K562 treated with DMSO at 1 percent for 24 hours (cell line): ENCODE measurements around the gene GHITM. TPM values are rescaled to one million over a fixed set of nuclear protein-coding genes. Genes with fewer than 3 reads are reported as not detected.

Experiments
- total RNA-seq: library from RNA; unstranded; fragments of 300-600 nt; gene quantifications from 2 replicates; pipeline ENCODE4 v1.2.3, GENCODE V29; 2022; ENCODE audit warnings: low read depth; ENCODE audit not compliant: insufficient read depth

GHITM gene, protein sequence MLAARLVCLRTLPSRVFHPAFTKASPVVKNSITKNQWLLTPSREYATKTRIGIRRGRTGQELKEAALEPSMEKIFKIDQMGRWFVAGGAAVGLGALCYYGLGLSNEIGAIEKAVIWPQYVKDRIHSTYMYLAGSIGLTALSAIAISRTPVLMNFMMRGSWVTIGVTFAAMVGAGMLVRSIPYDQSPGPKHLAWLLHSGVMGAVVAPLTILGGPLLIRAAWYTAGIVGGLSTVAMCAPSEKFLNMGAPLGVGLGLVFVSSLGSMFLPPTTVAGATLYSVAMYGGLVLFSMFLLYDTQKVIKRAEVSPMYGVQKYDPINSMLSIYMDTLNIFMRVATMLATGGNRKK
- 281 and 299 TPM in 2 replicates for total RNA-seq

DNA sequence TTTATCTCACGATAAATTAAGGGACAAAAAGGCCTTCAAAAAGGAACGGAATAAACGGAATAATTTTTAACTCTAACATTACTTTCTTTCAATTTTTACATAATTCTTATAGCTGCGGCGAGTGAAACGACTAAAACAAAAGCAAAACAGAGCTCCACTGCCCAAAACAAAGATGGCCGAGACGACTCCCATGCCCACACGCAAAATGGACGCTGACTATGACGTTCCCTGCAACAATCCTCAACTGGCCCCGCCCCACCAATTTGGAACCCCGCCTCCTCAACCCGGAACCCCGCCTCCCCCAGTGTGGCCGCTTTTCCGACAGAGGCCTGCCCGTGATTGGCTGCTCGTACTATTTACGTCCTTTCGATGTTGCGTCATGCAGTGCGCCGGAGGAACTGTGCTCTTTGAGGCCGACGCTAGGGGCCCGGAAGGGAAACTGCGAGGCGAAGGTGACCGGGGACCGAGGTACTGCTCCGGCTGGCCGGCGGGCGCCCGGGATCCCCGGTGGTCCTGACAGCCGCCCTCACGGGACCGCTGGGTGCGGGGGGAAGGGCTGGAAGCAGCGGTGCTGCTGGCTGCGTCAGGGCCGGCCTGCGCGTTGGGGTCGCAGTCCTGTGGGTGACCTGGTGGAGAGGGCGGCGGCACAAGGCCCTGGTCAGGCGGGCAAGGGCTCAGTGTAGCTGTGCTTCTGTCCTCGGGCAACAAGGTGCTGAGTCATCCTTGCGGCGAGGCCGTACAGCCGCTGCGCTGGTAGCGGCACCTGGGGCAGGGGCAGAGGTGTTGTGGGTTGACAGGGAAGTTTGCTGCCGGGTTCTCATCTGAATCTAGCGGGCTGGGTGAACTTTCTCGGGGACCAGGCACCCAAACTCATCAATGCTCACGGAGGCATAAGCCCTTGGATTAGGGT lies at the start of gene GHITM:
Gene GHITM (plus strand): TSS at position 384 of the 910 bp plus-strand sequence. CDS start 1,992 bp downstream, outside the sequence.

DNA sequence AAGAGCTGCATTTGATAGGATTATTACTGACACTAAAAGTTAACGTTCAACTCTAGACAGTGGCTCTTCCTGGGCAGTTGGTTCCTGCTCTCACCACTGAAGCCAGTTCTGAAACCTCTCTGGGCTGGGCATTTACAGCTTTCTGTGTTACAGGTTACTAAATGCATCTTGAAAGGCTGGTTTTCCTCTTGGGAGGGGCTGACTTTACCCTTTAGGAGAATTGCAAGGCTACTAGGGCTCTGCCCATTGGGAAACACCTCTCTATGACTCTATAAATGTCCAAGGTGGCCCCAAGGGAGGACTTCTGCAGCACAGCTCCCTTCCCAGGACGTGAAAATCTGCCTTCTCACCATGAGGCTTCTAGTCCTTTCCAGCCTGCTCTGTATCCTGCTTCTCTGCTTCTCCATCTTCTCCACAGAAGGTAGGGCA lies 34.2 kb downstream of the GHITM start, which contains the start of gene GPR15LG:
Gene GPR15LG (plus strand): TSS at position 301 of the 429 bp plus-strand sequence. CDS start 51 bp downstream, at position 352.

DNA sequence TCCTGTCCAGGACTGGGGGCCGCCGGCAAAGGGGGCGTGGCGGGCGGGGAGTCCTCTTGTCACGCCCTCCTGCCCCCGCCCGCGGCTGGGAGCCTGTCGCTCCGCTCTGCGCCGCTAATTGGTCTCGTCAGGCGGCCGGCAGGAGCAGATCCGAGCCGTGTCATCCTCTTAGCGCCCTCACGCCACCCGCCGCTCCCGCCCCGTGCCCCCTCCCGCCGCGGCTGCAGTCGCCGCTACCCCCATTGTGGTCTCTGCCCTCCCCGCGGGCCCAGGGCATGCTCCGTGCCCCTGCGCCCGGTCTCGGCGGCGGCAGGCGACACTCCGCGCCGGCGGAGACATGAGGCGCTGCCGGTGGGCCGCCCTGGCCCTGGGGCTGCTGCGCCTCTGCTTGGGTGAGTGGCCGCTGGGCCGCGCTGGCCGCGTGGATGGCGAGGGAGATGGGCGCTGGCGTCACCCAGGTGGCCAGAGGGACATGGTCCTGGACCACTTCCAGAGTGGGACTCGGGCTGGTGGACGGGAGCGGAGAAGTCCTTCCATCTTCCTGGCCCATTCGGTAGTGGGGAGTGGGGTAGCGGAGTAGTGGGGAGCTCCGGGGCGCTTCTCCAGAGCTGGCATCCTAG lies 55.2 kb downstream of the GHITM start, which contains the start of gene CDHR1:
Gene CDHR1 (plus strand): TSS at position 114 of the 620 bp plus-strand sequence. CDS start 224 bp downstream, at position 338.

Other genes starting within 250 kb of the GHITM start
- not detected in 2 replicates for gene GPR15LG, start 34.3 kb downstream of the GHITM start, total RNA-seq
- 0.23 and 0.29 TPM in 2 replicates for gene CDHR1, start 55.0 kb downstream of the GHITM start, total RNA-seq
- not detected in 2 replicates for gene LRIT2, start 86.0 kb downstream of the GHITM start, total RNA-seq
- not detected in 2 replicates for gene LRIT1, start 102.0 kb downstream of the GHITM start, total RNA-seq
- gene RGR, start 105.5 kb downstream of the GHITM start, total RNA-seq: not detected in 2 replicates
- 5.2 and 6.9 TPM in 2 replicates for gene CCSER2, start 189.1 kb downstream of the GHITM start, total RNA-seq